ENCODE measurements around the gene CIC.

Gene CIC

DNA sequence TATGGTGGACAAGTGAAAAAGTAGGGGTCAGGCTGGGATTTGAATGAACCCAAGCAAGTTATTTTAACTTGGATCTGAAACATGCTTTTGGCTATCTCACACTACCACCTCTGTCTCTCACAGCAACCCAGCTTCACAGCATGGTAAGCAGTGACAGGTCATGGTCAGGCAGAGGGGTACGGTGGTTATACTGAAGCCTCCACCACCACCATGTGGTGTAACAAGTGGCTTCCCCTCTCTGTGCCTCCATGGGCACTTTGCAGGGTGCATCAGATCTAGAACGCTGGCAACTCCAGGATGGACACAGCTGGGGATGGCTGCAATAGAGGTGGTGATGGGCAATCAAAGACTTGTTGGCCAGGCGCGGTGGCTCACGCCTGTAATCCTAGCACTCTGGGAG, 43.3 kb downstream of the CIC start:
- no peak for DNase-seq (ENCODE audit: low read depth)
- H3K4me3 ChIP-seq (ENCODE audit: low read depth, low read length) = no peak overlapping the region
- TF ChIP-seq, protein P1, sequence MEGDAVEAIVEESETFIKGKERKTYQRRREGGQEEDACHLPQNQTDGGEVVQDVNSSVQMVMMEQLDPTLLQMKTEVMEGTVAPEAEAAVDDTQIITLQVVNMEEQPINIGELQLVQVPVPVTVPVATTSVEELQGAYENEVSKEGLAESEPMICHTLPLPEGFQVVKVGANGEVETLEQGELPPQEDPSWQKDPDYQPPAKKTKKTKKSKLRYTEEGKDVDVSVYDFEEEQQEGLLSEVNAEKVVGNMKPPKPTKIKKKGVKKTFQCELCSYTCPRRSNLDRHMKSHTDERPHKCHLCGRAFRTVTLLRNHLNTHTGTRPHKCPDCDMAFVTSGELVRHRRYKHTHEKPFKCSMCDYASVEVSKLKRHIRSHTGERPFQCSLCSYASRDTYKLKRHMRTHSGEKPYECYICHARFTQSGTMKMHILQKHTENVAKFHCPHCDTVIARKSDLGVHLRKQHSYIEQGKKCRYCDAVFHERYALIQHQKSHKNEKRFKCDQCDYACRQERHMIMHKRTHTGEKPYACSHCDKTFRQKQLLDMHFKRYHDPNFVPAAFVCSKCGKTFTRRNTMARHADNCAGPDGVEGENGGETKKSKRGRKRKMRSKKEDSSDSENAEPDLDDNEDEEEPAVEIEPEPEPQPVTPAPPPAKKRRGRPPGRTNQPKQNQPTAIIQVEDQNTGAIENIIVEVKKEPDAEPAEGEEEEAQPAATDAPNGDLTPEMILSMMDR (IDR thresholded peaks at IDR 0.05; ENCODE audit: control insufficient read depth, extremely low read depth, insufficient read depth) = no peak

DNA sequence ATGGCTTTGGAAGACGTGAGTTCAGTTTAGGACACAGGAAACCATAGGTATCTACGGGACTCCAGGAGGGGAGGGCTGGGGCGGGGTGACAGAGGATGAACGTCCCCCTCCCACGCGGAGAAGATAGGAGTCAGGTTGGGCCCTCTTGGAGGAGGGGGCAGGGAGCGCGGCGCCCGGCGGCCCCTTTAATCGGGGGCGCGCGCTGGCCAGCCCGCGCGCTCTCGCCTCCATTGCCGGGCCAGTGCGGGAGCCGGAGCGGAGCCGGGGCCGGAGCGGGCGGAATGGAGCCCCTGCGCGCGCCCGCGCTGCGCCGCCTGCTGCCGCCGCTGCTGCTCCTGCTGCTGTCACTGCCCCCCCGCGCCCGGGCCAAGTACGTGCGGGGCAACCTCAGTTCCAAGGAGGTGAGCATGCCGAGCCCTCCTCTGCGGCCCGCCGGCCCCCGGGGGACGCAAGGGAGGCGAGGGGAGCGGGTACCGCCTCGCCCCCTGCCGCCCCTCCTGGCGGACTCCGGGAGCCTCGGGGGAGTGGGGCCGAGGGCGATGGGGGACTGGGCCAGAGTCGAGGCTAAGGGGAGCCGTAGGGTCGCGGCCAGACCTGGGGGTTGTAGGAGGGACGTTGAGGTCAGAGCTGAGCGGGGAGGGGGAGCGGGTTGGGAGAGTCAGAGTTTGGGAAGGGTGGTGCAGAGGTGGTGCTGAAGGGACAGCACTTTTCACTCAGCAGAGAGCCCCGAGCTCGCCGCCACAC, 44.2 kb downstream of the CIC start, which contains the start of gene TMEM145:
TMEM145 (plus strand) TSS at position 214 of the 744 bp plus-strand sequence; CDS start at position 282, 68 bp downstream.
- no peak for DNase-seq (ENCODE audit: low read depth)
- peak within 1 kb of the TSS; percentile 54 for H3K4me3 ChIP-seq (ENCODE audit: low read depth, low read length)
- TF ChIP-seq, protein P1 (IDR thresholded peaks at IDR 0.05; ENCODE audit: control insufficient read depth, extremely low read depth, insufficient read depth) = peak; percentile 17; the same call in 1 of the 2 replicates

GRCh38 chr19:42313840-42314755, 45.0 kb downstream of the CIC start:
- H3K4me3 ChIP-seq (ENCODE audit: low read depth, low read length) = peak overlapping the region; percentile 54

DNA sequence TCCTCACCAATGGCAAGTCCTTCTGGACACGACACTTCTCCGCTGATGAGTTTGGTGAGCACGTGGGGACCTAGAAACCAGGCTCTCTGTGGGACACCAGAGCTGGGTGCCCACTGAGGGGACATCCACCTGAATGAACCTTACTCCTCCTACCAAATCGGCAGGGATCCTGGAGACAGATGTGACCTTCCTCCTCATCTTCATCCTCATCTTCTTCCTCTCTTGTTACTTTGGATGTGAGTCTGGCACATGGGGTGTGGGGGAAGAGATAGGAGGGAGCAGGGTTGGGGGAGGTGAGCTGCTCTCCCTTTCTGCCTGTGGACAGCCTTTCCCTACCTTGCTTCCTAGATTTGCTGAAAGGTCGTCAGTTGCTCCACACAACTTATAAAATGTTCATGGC, 46.0 kb downstream of the CIC start:
- no peak overlapping the region for H3K4me3 ChIP-seq (ENCODE audit: low read depth, low read length)
- TF ChIP-seq, protein P1 (IDR thresholded peaks at IDR 0.05; ENCODE audit: control insufficient read depth, extremely low read depth, insufficient read depth) = no peak
- no peak for DNase-seq (ENCODE audit: low read depth)

More at GRCh38 chr19:42313840-42314755, 45.0 kb downstream of the CIC start:
- DNase-seq (ENCODE audit: low read depth) = no peak
- TF ChIP-seq, protein P1 (IDR thresholded peaks at IDR 0.05; ENCODE audit: control insufficient read depth, extremely low read depth, insufficient read depth) = no peak

GRCh38 chr19:42316223-42317211, 47.5 kb downstream of the CIC start:
- H3K4me3 ChIP-seq (ENCODE audit: low read depth, low read length) = no peak overlapping the region
- TF ChIP-seq, protein P1 (IDR thresholded peaks at IDR 0.05; ENCODE audit: control insufficient read depth, extremely low read depth, insufficient read depth) = no peak
- no peak for DNase-seq (ENCODE audit: low read depth)

DNA sequence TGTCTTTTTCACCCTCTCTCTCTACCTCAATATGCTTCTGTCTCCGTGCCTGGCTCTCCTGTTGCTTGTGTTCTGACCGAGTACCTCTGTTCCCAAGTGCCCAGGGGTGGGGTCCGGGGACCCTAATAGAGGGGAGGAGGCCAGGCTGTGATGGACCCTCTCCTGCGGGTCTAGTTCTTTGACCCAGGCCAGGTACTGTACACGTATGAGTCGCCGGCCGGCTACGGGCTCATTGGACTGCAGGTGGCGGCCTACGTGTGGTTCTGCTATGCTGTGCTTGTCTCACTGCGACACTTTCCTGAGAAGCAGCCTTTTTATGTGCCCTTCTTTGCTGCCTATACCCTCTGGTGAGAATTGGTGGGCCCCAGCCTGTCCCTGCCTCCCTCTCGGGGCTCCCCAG, 48.5 kb downstream of the CIC start:
- TF ChIP-seq, protein P1 (IDR thresholded peaks at IDR 0.05; ENCODE audit: control insufficient read depth, extremely low read depth, insufficient read depth) = no peak
- no peak for DNase-seq (ENCODE audit: low read depth)
- no peak overlapping the region for H3K4me3 ChIP-seq (ENCODE audit: low read depth, low read length)
